Measurements from ENCODE around the gene SPIN1. TPM values are rescaled to one million over a fixed set of nuclear protein-coding genes. Genes with fewer than 3 reads are reported as not detected.

The SPIN1 gene
- total RNA-seq, 3 donors from 2014 or later = 51.5 to 98.7 (median 67.7) TPM

- intact Hi-C loops (cut with DNase I, micrococcal nuclease) = no loop called here
- TF ChIP-seq CTCF (IDR thresholded peaks at IDR 0.05) = no peak
- peaks cover 20% of the 10 kb centered on the region for H3K4me1 ChIP-seq (ENCODE audit: low read depth)
Observed at GRCh38 chr9:88391236-88391635, 3.0 kb downstream of the SPIN1 start.

GRCh38 chr9:88391921-88392320 is 3.7 kb downstream of the SPIN1 start:
- Histone ChIP-seq H3K4me1 (ENCODE audit: low read depth) (peaks cover 15% of the 10 kb centered on the region), H3K4me3 (no peak overlapping the region), H3K9me3 (no peaks in the 10 kb centered on the region), H3K36me3 (ENCODE audit: low read depth) (no peaks in the 10 kb centered on the region)
- TF ChIP-seq CTCF (IDR thresholded peaks at IDR 0.05) = no peak
- DNase-seq = no peak
- ATAC-seq = no peak
- intact Hi-C loops (cut with DNase I, micrococcal nuclease) = no loop called here

More at GRCh38 chr9:88391236-88391635, 3.0 kb downstream of the SPIN1 start:
- ATAC-seq (no peak), DNase-seq (no peak)
- Histone ChIP-seq H3K4me3 (no peak overlapping the region), H3K36me3 (ENCODE audit: low read depth) (no peaks in the 10 kb centered on the region), H3K9me3 (no peaks in the 10 kb centered on the region)

DNA sequence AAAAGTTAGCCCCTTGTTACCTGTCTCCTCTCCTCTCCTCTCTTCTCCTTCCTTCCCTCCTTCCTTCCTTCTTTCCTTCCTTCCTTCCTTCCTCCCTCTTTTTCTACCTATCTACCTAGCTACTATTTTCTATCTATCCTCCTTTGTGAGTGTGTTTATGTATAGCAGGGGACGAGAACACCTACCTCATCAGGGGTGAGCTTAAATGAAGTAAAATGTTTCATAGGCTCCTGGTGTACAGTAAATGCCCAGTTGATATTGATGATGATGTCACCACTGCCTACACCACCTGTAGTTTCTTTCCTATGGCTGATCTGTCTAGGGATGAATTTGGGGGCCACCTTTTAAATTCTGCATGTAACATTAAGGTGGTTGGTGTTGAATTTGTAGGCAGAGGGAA is 4.3 kb downstream of the SPIN1 start:
- no peak for ATAC-seq

GRCh38 chr9:88396836-88397577 is 8.8 kb downstream of the SPIN1 start:
- no peaks in the 10 kb centered on the region for H3K36me3 ChIP-seq (ENCODE audit: low read depth)
- no peak overlapping the region for H3K4me3 ChIP-seq
- TF ChIP-seq CTCF (IDR thresholded peaks at IDR 0.05) = no peak
- H3K4me1 ChIP-seq (ENCODE audit: low read depth) = peaks cover 5% of the 10 kb centered on the region
- no peak for DNase-seq
- no peaks in the 10 kb centered on the region for H3K9me3 ChIP-seq
- intact Hi-C loops (cut with DNase I, micrococcal nuclease) = no loop called here
- no peak for ATAC-seq

More for the DNA sequence above, 4.3 kb downstream of the SPIN1 start:
- no peaks in the 10 kb centered on the region for H3K9me3 ChIP-seq
- H3K4me1 ChIP-seq (ENCODE audit: low read depth) = peaks cover 10% of the 10 kb centered on the region
- intact Hi-C loops (cut with DNase I, micrococcal nuclease) = no loop called here
- no peak for DNase-seq
- no peak overlapping the region for H3K4me3 ChIP-seq
- H3K36me3 ChIP-seq (ENCODE audit: low read depth) = no peaks in the 10 kb centered on the region
- TF ChIP-seq CTCF (IDR thresholded peaks at IDR 0.05) = no peak

GRCh38 chr9:88398016-88398415 is 9.8 kb downstream of the SPIN1 start:
- intact Hi-C loops (cut with DNase I, micrococcal nuclease) = no loop called here
- H3K4me1 ChIP-seq (ENCODE audit: low read depth) = no peaks in the 10 kb centered on the region
- ATAC-seq (no peak), DNase-seq (no peak)
- H3K9me3 ChIP-seq = no peaks in the 10 kb centered on the region
- no peak overlapping the region for H3K4me3 ChIP-seq
- H3K36me3 ChIP-seq (ENCODE audit: low read depth) = no peaks in the 10 kb centered on the region
- no peak for TF ChIP-seq CTCF (IDR thresholded peaks at IDR 0.05)

Data from mucosa of descending colon (tissue), 3 donors.